ENCODE measurements around the gene RMP24.

Gene RMP24

DNA sequence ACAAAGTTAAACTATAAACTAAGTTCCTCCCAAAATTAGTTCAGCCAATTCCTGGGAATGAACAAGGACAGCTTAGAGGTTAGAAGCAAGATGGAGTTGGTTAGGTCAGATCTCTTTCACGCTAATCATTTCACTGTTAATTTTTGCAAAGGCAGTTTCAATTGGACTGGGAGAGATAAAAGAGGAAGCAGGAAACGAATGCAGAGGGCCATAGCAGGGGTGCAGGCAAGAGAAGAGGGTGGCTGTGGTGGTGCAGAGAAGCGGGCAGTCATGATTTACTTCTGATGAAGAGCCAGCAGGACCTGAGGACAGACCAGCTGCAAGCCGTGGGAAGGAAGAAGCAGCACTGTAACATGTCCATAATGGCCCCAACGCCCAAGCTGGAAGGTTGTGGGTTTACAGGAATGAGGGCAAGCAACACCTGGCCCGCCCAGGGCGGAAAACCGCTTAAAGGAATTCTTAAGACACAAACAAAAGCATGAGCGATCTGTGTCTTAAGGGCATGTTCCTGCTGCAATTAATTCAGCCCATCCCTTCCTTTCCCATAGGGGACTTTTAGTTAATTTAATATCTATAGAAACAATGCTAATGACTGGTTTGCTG is 4.1 kb upstream of the RMP24 start:
- H3K27ac ChIP-seq (ENCODE audit: low read length), result no peak overlapping the region

GRCh38 chr18:35969676-35970075 is 2.8 kb upstream of the RMP24 start:
- Histone ChIP-seq H3K4me1 (ENCODE audit: insufficient read depth, low read length) (peaks cover 38% of the 10 kb centered on the region), H2AFZ (ENCODE audit: low read depth, low read length) (no peak overlapping the region), H3K4me2 (ENCODE audit: insufficient read depth, low read length) (peak overlapping the region; percentile 78; the same call in 1 of the 2 replicates), H4K20me1 (ENCODE audit: insufficient read depth, low read length) (no peaks in the 10 kb centered on the region), H3K9me3 (ENCODE audit: insufficient read depth, low read length, severe bottlenecking) (no peaks in the 10 kb centered on the region), H3K27me3 (ENCODE audit: insufficient read depth, low read length, poor library complexity) (no peaks in the 10 kb centered on the region), H3K27ac (ENCODE audit: low read length) (peak overlapping the region; percentile 47), H3K79me2 (ENCODE audit: insufficient read depth, low read length) (peaks cover 35% of the 10 kb centered on the region), H3K4me3 (ENCODE audit: low read depth in 1 of 2, low read length in 2 of 2) (no peak overlapping the region), H3K36me3 (ENCODE audit: insufficient read depth, low read length) (peaks cover 12% of the 10 kb centered on the region), H3K9ac (ENCODE audit: low read depth, low read length) (peak overlapping the region; percentile 81; the same call in 1 of the 2 replicates)
- no peak for ATAC-seq (ENCODE audit: insufficient read depth, low read depth)
- TF ChIP-seq, protein P1, sequence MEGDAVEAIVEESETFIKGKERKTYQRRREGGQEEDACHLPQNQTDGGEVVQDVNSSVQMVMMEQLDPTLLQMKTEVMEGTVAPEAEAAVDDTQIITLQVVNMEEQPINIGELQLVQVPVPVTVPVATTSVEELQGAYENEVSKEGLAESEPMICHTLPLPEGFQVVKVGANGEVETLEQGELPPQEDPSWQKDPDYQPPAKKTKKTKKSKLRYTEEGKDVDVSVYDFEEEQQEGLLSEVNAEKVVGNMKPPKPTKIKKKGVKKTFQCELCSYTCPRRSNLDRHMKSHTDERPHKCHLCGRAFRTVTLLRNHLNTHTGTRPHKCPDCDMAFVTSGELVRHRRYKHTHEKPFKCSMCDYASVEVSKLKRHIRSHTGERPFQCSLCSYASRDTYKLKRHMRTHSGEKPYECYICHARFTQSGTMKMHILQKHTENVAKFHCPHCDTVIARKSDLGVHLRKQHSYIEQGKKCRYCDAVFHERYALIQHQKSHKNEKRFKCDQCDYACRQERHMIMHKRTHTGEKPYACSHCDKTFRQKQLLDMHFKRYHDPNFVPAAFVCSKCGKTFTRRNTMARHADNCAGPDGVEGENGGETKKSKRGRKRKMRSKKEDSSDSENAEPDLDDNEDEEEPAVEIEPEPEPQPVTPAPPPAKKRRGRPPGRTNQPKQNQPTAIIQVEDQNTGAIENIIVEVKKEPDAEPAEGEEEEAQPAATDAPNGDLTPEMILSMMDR (IDR thresholded peaks at IDR 0.05; ENCODE audit: borderline replicate concordance, extremely low read depth, low read length, poor library complexity, severe bottlenecking), result no peak
- TF ChIP-seq EZH2 (IDR thresholded peaks at IDR 0.05; ENCODE audit: borderline replicate concordance, low read depth, low read length, severe bottlenecking), result no peak
- DNase-seq, result no peak

More for the DNA sequence above, 4.1 kb upstream of the RMP24 start:
- no peak overlapping the region for H2AFZ ChIP-seq (ENCODE audit: low read depth, low read length)
- H4K20me1 ChIP-seq (ENCODE audit: insufficient read depth, low read length), result no peaks in the 10 kb centered on the region
- no peaks in the 10 kb centered on the region for H3K9me3 ChIP-seq (ENCODE audit: insufficient read depth, low read length, severe bottlenecking)
- DNase-seq, result no peak
- no peak for TF ChIP-seq EZH2 (IDR thresholded peaks at IDR 0.05; ENCODE audit: borderline replicate concordance, low read depth, low read length, severe bottlenecking)
- TF ChIP-seq, protein P1 (IDR thresholded peaks at IDR 0.05; ENCODE audit: borderline replicate concordance, extremely low read depth, low read length, poor library complexity, severe bottlenecking), result no peak
- peaks cover 27% of the 10 kb centered on the region for H3K4me1 ChIP-seq (ENCODE audit: insufficient read depth, low read length)
- no peak overlapping the region for H3K9ac ChIP-seq (ENCODE audit: low read depth, low read length)
- no peaks in the 10 kb centered on the region for H3K27me3 ChIP-seq (ENCODE audit: insufficient read depth, low read length, poor library complexity)
- no peak overlapping the region for H3K4me3 ChIP-seq (ENCODE audit: low read depth in 1 of 2, low read length in 2 of 2)
- no peak overlapping the region for H3K4me2 ChIP-seq (ENCODE audit: insufficient read depth, low read length)
- H3K36me3 ChIP-seq (ENCODE audit: insufficient read depth, low read length), result peaks cover 5% of the 10 kb centered on the region; the same call in 1 of the 2 replicates
- ATAC-seq (ENCODE audit: insufficient read depth, low read depth), result no peak
- H3K79me2 ChIP-seq (ENCODE audit: insufficient read depth, low read length), result peaks cover 22% of the 10 kb centered on the region

GRCh38 chr18:35971661-35972196 is 750 bp upstream of the RMP24 start:
- Histone ChIP-seq H3K27ac (ENCODE audit: low read length) (peak overlapping the region; percentile 90), H3K4me1 (ENCODE audit: insufficient read depth, low read length) (peaks cover 38% of the 10 kb centered on the region), H3K9me3 (ENCODE audit: insufficient read depth, low read length, severe bottlenecking) (no peaks in the 10 kb centered on the region), H4K20me1 (ENCODE audit: insufficient read depth, low read length) (no peaks in the 10 kb centered on the region), H3K4me3 (ENCODE audit: low read depth in 1 of 2, low read length in 2 of 2) (peak overlapping the region; percentile 86 to 88), H3K9ac (ENCODE audit: low read depth, low read length) (peak overlapping the region; percentile 81), H3K27me3 (ENCODE audit: insufficient read depth, low read length, poor library complexity) (no peaks in the 10 kb centered on the region), H3K79me2 (ENCODE audit: insufficient read depth, low read length) (peaks cover 46% of the 10 kb centered on the region), H2AFZ (ENCODE audit: low read depth, low read length) (peak overlapping the region; percentile 73), H3K36me3 (ENCODE audit: insufficient read depth, low read length) (peaks cover 29% of the 10 kb centered on the region), H3K4me2 (ENCODE audit: insufficient read depth, low read length) (peak overlapping the region; percentile 78)
- TF ChIP-seq EZH2 (IDR thresholded peaks at IDR 0.05; ENCODE audit: borderline replicate concordance, low read depth, low read length, severe bottlenecking), result no peak
- TF ChIP-seq, protein P1 (IDR thresholded peaks at IDR 0.05; ENCODE audit: borderline replicate concordance, extremely low read depth, low read length, poor library complexity, severe bottlenecking), result no peak
- DNase-seq, result no peak
- ATAC-seq (ENCODE audit: insufficient read depth, low read depth), result no peak
